ENCODE data around the gene LYSMD4. TPM values are rescaled to one million over a fixed set of nuclear protein-coding genes. Genes with fewer than 3 reads are reported as not detected.

The LYSMD4 gene
- total RNA-seq, 4 donors from 2014 or later, result 5.0 to 17.5 (median 9.5) TPM

- TF ChIP-seq CTCF (IDR thresholded peaks at IDR 0.05), result no peak
- DNase-seq (ENCODE audit: low spot score) (no peak), ATAC-seq (ENCODE audit: low FRiP score) (no peak)
Observed at GRCh38 chr15:99731336-99732123, 1.7 kb downstream of the LYSMD4 start.

DNA sequence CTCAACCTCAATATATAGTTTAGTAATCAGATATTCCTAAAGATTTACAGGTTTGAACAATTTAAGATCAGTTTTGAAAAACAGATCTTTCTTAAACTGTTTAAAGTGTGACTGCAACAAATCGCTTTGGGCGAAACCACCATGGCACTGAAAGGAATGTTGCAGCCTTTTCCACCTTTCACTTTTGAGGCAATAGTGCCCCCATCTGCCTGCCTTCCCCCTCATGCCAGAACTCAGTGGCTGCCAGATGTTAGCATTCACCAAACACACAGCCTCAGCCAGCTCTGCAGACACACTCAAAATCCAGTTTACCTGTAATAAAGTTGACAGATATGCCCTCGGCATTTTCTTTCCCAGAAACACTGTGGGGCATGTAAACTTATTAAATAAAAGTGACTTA, 3.3 kb downstream of the LYSMD4 start:
- DNase-seq (ENCODE audit: low spot score) (no peak), ATAC-seq (ENCODE audit: low FRiP score) (no peak)
- TF ChIP-seq CTCF (IDR thresholded peaks at IDR 0.05), result no peak

DNA sequence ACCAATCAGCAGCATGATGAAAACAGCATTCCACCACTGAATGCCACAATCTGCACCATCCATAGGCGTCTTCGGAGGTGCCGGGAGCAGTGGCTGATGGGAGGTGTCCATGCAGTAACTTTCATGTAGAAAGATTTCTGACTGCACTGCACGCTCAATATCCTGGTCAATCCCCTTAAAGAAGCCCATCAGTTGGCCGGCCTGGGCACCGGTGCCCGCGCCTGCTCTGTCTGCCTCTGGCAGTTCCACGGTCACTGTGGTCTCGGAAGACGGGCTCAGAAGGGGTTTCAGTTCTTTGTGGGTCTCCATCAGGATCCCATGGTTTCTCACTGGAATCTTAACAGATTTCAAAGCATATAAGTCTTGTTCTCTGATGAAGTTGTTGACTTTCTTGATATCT, 3.9 kb downstream of the LYSMD4 start:
- no peak for DNase-seq (ENCODE audit: low spot score)
- no peak for ATAC-seq (ENCODE audit: low FRiP score)
- TF ChIP-seq CTCF (IDR thresholded peaks at IDR 0.05), result no peak

DNA sequence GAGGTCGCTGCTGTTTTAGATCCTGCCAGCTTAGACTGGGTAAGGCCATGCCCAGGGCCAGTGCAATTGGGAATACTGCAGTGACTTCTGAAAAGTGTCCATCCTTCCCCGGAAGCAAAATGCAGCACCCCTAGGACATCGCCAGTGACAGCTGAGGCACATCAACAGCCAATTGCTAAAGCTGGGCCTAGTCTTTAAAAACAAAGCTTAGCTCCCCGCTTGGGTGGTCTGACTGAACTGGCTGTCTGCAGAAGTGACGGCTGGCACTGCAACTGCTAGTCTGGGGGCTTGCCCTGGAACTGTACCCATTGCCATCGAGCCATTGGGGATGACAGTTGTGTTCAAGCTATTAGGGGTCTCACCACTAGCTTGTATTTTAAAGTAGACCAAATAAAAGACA, 4.3 kb downstream of the LYSMD4 start:
- no peak for TF ChIP-seq CTCF (IDR thresholded peaks at IDR 0.05)
- ATAC-seq (ENCODE audit: low FRiP score) (no peak), DNase-seq (ENCODE audit: low spot score) (no peak)

GRCh38 chr15:99727733-99728132, 5.5 kb downstream of the LYSMD4 start:
- no peak for DNase-seq (ENCODE audit: low spot score)
- no peak for ATAC-seq (ENCODE audit: low FRiP score)
- no peak for TF ChIP-seq CTCF (IDR thresholded peaks at IDR 0.05)

DNA sequence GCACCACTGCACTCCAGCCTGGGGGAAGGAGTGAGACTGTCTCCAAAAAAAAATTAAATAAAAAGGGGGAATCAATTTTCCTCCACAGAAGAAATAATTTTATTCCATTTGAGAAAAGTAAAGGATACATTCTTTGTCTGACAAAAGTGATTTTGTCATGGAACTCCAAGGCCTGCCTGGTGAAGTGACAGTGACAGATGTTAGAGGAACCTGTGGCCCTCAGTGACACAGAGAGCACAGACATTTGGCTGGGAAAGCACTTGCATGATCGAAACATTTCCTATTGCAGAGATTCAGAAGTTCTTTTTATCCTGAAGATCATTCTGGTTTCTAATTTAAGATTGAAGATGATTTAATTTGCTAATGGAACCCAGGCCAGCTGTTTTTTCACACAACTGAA, 5.9 kb downstream of the LYSMD4 start:
- TF ChIP-seq CTCF (IDR thresholded peaks at IDR 0.05), result no peak

DNA sequence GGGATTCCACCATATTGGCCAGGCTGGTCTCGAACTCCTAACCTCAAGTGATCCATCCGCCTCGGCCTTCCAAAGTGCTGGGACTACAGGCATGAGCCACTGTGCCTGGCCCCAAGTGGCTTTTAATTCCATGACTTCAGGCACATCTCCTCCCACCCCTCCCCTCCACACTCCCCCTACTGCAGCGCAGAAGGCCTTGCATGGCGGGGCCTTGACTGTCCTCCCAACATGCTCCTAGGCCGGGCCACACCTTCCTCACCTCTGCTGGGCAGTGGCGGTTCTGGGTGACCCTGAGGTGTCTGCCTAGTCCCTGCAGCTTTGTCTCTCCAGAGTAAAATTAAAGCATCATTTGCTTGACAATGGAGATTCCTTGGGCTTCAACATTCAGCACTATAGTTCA, 6.9 kb downstream of the LYSMD4 start:
- no peak for TF ChIP-seq CTCF (IDR thresholded peaks at IDR 0.05)
- DNase-seq (ENCODE audit: low spot score) (no peak), ATAC-seq (ENCODE audit: low FRiP score) (no peak)

More for the DNA sequence above, 5.9 kb downstream of the LYSMD4 start:
- DNase-seq (ENCODE audit: low spot score) (no peak), ATAC-seq (ENCODE audit: low FRiP score) (no peak)
